BJ (cell line): ENCODE data around the gene DGKH. TPM values are rescaled to one million over a fixed set of nuclear protein-coding genes. Genes with fewer than 3 reads are reported as not detected.
A peak's percentile ranks its signal among the peaks of the same experiment; 100 is the strongest.

Experiments used
- CTCF ChIA-PET: fragments of 350-600 bp; formaldehyde crosslinking; extraction: SDS; loops from one replicate; lab custom pipeline; 2021; ENCODE audit warnings: antibody characterized with exemption, inconsistent platforms; lab: Yijun Ruan, JAX
- POLR2A ChIA-PET: fragments of 300-600 bp; sonication (Branson Sonifier 250); formaldehyde crosslinking; extraction: SDS; loops from one replicate; lab custom pipeline; 2021; ENCODE audit warnings: antibody characterized with exemption; lab: Charles Lee
- DNase-seq: peaks from one replicate; pipeline ENCODE4 v3.0.0-alpha.2; 2011; ENCODE audit warnings: low read depth
- H3K27me3 ChIP-seq: 2 replicates; pipeline ENCODE4 v1.6.0; 2011; ENCODE audit warnings: low read length; ENCODE audit not compliant: control insufficient read depth, insufficient read depth
- H3K36me3 ChIP-seq: 2 replicates; pipeline ENCODE4 v1.5.1; 2011; ENCODE audit warnings: low read length; ENCODE audit not compliant: control insufficient read depth, insufficient read depth
- H3K4me3 ChIP-seq: 2 replicates; pipeline ENCODE4 v1.5.1; 2011; ENCODE audit warnings: low read depth, mild to moderate bottlenecking, control low read depth, low read length
- polyA plus RNA-seq: library from polyadenylated mRNA; depleted of rRNA; stranded (reverse); fragments of >200 nt; gene quantifications from 2 replicates; pipeline ENCODE4 v1.2.3, GENCODE V29; 2011
- TF ChIP-seq, protein P1 (sequence below): IDR thresholded peaks from 2 replicates; pipeline ENCODE4 v1.5.1; 2011; ENCODE audit warnings: low read depth, mild to moderate bottlenecking, control low read depth, inconsistent platforms, low read length, moderate library complexity; ENCODE audit not compliant: insufficient read depth

DGKH gene
- polyA plus RNA-seq, 1 experiment: 4.2 TPM

GRCh38 chr13:42109957-42110356, 61.5 kb downstream of the DGKH start:
- no peak overlapping the region for H3K4me3 ChIP-seq
- CTCF ChIA-PET: interaction anchor here (0.6 to 2.7 kb wide), 10 partner anchors 9 to 458 kb away, joined by 3 to 25 read pairs (median 5); no protein-coding TSS in a partner anchor
- no peaks in the 10 kb centered on the region for H3K36me3 ChIP-seq
- POLR2A ChIA-PET: no interaction called here
- TF ChIP-seq, protein P1, sequence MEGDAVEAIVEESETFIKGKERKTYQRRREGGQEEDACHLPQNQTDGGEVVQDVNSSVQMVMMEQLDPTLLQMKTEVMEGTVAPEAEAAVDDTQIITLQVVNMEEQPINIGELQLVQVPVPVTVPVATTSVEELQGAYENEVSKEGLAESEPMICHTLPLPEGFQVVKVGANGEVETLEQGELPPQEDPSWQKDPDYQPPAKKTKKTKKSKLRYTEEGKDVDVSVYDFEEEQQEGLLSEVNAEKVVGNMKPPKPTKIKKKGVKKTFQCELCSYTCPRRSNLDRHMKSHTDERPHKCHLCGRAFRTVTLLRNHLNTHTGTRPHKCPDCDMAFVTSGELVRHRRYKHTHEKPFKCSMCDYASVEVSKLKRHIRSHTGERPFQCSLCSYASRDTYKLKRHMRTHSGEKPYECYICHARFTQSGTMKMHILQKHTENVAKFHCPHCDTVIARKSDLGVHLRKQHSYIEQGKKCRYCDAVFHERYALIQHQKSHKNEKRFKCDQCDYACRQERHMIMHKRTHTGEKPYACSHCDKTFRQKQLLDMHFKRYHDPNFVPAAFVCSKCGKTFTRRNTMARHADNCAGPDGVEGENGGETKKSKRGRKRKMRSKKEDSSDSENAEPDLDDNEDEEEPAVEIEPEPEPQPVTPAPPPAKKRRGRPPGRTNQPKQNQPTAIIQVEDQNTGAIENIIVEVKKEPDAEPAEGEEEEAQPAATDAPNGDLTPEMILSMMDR: no peak
- no peaks in the 10 kb centered on the region for H3K27me3 ChIP-seq
- no peak for DNase-seq

- Histone ChIP-seq H3K27me3 (no peaks in the 10 kb centered on the region), H3K4me3 (no peak overlapping the region), H3K36me3 (no peaks in the 10 kb centered on the region)
- DNase-seq: peak; percentile 27
- TF ChIP-seq, protein P1: peak; percentile 56
- ChIA-PET POLR2A (no interaction called here), CTCF (interaction anchor here (0.6 to 3.2 kb wide), 15 partner anchors 9 to 458 kb away, joined by 3 to 25 read pairs (median 5); no protein-coding TSS in a partner anchor)
Observed at GRCh38 chr13:42110410-42111155, 62.1 kb downstream of the DGKH start.

- CTCF ChIA-PET: interaction anchor here (0.6 to 3.2 kb wide), 6 partner anchors 9 to 746 kb away, joined by 3 to 17 read pairs (median 4); no protein-coding TSS in a partner anchor
- H3K4me3 ChIP-seq: no peak overlapping the region
- TF ChIP-seq, protein P1: no peak
- no peaks in the 10 kb centered on the region for H3K27me3 ChIP-seq
- H3K36me3 ChIP-seq: no peaks in the 10 kb centered on the region
- DNase-seq: no peak
- POLR2A ChIA-PET: no interaction called here
Observed at GRCh38 chr13:42112864-42113263, 64.4 kb downstream of the DGKH start.

DNA sequence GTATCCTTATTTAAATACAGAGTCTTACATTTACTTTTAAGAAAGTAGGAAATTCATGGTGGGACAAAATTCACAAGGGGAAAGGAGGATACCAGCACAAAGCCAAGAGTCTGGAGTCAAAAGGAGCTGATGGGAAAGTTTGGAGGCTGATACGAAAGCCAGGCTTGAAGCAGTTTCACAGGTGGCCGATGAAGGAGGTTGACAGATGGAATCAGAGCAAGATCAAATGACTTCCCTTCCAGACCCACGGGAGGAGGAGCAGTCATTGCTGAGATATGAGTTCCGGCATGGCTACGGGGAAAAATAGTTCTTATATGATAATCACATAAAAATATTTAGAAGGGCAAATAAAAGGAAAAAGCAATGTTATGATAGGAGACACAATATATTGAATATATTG, 65.0 kb downstream of the DGKH start:
- no peak for DNase-seq
- Histone ChIP-seq H3K36me3 (no peaks in the 10 kb centered on the region), H3K4me3 (no peak overlapping the region), H3K27me3 (no peaks in the 10 kb centered on the region)
- TF ChIP-seq, protein P1: no peak
- ChIA-PET POLR2A (no interaction called here), CTCF (interaction anchor here (0.7 to 3.2 kb wide), 6 partner anchors 8 to 747 kb away, joined by 3 to 17 read pairs (median 4); no protein-coding TSS in a partner anchor)

GRCh38 chr13:42114278-42114677, 65.8 kb downstream of the DGKH start:
- TF ChIP-seq, protein P1: no peak
- Histone ChIP-seq H3K27me3 (no peaks in the 10 kb centered on the region), H3K4me3 (no peak overlapping the region), H3K36me3 (no peaks in the 10 kb centered on the region)
- ChIA-PET POLR2A (interaction anchor here (0.5 kb wide), 1 partner anchor 809 kb away, joined by 3 read pairs; no protein-coding TSS in a partner anchor), CTCF (interaction anchor here (1.3 to 3.0 kb wide), 2 partner anchors 67 to 446 kb away, joined by 4 to 17 read pairs; no protein-coding TSS in a partner anchor)
- no peak for DNase-seq
